GM12872 (cell line): ENCODE results near the gene MEOX1.

Experiments
- CTCF ChIP-seq: IDR thresholded peaks from 3 replicates; pipeline ENCODE4 v1.5.1; 2011; ENCODE audit warnings: low read depth, mild to moderate bottlenecking, low read length, moderate library complexity; ENCODE audit not compliant: insufficient read depth

The MEOX1 gene

GRCh38 chr17:43636426-43636825 is 25.3 kb downstream of the MEOX1 start:
- TF ChIP-seq CTCF, result no peak

- TF ChIP-seq CTCF, result no peak
Observed at GRCh38 chr17:43634591-43635125, 27.1 kb downstream of the MEOX1 start.

- TF ChIP-seq CTCF, result no peak
Observed at GRCh38 chr17:43632221-43632620, 29.5 kb downstream of the MEOX1 start.

- TF ChIP-seq CTCF, result no peak
Observed at GRCh38 chr17:43631429-43631828, 30.3 kb downstream of the MEOX1 start.

GRCh38 chr17:43628089-43628650 is 33.6 kb downstream of the MEOX1 start:
- TF ChIP-seq CTCF, result no peak

GRCh38 chr17:43627653-43628052 is 34.1 kb downstream of the MEOX1 start:
- no peak for TF ChIP-seq CTCF

- no peak for TF ChIP-seq CTCF
Observed at GRCh38 chr17:43626023-43626422, 35.7 kb downstream of the MEOX1 start.
